ENCODE results near the gene GPR146. TPM values are rescaled to one million over a fixed set of nuclear protein-coding genes. Genes with fewer than 3 reads are reported as not detected.
A peak's percentile ranks its signal among the peaks of the same experiment; 100 is the strongest.

GPR146 gene
- polyA plus RNA-seq, 1 donor from 2014 or later: 2.6 TPM

DNA sequence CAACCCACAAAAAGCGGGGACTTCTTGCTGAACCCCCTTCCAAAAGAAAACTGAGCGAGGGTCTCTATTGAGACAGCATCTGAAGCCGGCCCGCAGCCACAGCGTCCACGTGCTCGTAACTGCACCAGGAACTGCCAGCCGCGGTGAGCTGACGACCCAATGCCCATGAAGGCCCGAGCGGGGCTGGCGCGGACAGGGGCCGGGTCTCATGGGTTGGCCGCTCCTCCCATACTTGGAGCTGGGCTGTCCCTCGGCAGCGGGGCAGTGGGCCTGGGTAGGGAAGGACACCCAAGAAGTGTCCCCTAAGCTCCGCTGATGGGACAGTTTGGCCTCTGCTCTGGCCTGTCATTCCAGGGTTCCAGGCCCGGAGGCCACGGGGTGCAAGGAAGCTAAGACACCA lies 39.0 kb upstream of the GPR146 start:
- Mint-ChIP-seq H3K36me3 (peaks cover 4% of the 10 kb centered on the region), H3K4me3 (peak overlapping the region in 1 of 4 donors; percentile 60), H3K27me3 (no peaks in the 10 kb centered on the region), H3K9me3 (no peaks in the 10 kb centered on the region), H3K4me1 (peaks cover 0 to 16% (median 7%) of the 10 kb centered on the region in 3 donors), H3K27ac (peak overlapping the region in 2 of 3 donors; percentile 14 to 95)

GRCh38 chr7:1007901-1008300 lies 36.4 kb upstream of the GPR146 start:
- Mint-ChIP-seq H3K9me3 (no peaks in the 10 kb centered on the region), H3K27ac (no peak overlapping the region), H3K36me3 (peaks cover 4% of the 10 kb centered on the region), H3K4me1 (peaks cover 0 to 13% (median 6%) of the 10 kb centered on the region in 3 donors), H3K27me3 (no peaks in the 10 kb centered on the region), H3K4me3 (no peak overlapping the region)

DNA sequence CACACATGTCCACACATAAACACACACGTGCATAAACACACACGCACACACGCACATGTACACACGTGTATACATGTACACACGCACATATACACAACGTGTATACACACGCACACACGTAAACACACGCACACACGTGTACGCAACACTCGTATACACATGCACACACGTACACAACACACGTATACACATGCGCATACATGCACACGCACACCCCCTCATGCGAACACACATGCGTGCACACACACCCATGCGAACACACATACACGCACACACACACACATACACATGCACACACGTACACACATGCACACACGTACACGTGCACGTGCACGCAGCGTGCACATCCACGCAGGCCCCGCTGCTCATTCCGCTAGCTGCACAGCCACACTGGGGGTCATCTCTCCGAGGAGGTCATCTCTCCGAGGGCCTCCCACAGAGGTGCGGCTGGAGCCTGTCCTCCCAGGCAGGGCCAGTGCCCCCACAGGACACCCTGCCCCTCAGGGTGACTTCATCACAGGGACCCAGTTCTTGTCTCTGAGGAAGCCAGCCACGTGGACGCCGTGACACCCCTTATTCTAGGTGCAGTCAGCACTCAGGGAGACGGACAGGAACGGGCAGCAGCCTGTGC lies 35.5 kb upstream of the GPR146 start:
- Mint-ChIP-seq H3K4me1 (peaks cover 3 to 13% (median 10%) of the 10 kb centered on the region in 3 donors), H3K4me3 (peak overlapping the region in 1 of 4 donors; percentile 18), H3K9me3 (no peaks in the 10 kb centered on the region), H3K27me3 (no peaks in the 10 kb centered on the region), H3K27ac (peak overlapping the region in 1 of 3 donors; percentile 47), H3K36me3 (peaks cover 9% of the 10 kb centered on the region)

DNA sequence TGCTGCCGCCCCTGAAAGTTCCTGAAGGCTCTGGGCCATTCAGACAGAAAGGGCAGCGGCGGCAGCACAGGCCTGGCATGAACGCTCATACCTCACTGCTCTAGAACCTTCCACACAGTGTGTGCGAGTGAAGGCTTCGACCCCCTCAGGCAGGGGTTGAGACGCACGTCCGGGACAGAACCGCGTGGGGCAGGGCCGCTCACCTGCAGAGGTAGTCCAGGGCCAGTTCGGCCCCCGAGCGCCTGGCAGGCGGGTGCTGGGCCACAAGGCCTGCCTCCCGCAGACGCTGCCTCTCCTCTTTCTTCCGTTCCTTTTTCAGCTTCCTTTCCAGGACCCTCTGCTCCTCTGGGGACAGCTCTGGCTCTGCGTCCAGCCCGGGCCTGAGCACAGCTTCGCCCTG lies 34.6 kb upstream of the GPR146 start:
- no peak overlapping the region for H3K4me3 Mint-ChIP-seq
- peaks cover 9 to 11% (median 10%) of the 10 kb centered on the region in 3 donors for H3K4me1 Mint-ChIP-seq
- no peak overlapping the region for H3K27ac Mint-ChIP-seq
- no peaks in the 10 kb centered on the region for H3K9me3 Mint-ChIP-seq
- peaks cover 9% of the 10 kb centered on the region for H3K36me3 Mint-ChIP-seq
- no peaks in the 10 kb centered on the region for H3K27me3 Mint-ChIP-seq

- peaks cover 9 to 11% (median 10%) of the 10 kb centered on the region in 3 donors for H3K4me1 Mint-ChIP-seq
- peak overlapping the region in 1 of 4 donors; percentile 9 for H3K4me3 Mint-ChIP-seq
- no peaks in the 10 kb centered on the region for H3K9me3 Mint-ChIP-seq
- no peak overlapping the region for H3K27ac Mint-ChIP-seq
- peaks cover 9% of the 10 kb centered on the region for H3K36me3 Mint-ChIP-seq
- no peaks in the 10 kb centered on the region for H3K27me3 Mint-ChIP-seq
Measured at GRCh38 chr7:1010226-1010625, 34.1 kb upstream of the GPR146 start.

DNA sequence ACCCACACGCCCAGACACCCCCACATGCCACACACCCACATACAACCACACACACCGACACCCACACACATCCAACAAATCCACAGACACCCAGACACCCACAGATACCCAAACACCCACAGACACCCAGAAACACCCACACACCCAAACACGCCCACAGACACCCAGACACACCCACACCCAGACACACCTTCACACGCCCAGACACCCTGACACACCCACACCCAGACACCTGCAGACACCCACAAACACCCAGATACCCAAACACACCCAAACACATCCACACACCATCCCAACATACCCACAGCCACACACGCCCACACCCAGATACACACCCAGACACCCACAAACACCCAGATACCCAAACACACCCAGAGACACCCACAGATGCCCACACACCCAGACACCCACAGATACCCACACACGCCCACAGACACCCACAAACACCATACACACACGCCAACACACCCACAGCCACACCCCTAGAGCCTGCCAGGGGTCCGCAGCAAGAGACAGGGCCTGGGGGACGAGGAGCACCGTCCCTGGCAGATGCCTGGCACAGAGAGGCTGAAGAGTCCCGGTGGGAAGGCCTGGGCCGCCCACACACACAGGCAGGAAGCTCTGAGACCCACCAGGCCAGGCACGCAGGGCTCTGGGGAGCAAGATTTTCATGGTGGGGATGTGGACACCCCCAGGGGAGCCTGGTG lies 32.9 kb upstream of the GPR146 start:
- peaks cover 9 to 11% (median 10%) of the 10 kb centered on the region in 3 donors for H3K4me1 Mint-ChIP-seq
- H3K27me3 Mint-ChIP-seq: no peaks in the 10 kb centered on the region
- H3K4me3 Mint-ChIP-seq: peak overlapping the region in 2 of 4 donors; percentile 55 to 67

GRCh38 chr7:1012004-1012715 lies 32.2 kb upstream of the GPR146 start:
- no peaks in the 10 kb centered on the region for H3K27me3 Mint-ChIP-seq
- peaks cover 7% of the 10 kb centered on the region for H3K36me3 Mint-ChIP-seq
- peaks cover 9 to 11% (median 10%) of the 10 kb centered on the region in 3 donors for H3K4me1 Mint-ChIP-seq
- peak overlapping the region; percentile 48 to 98 (median 73) for H3K27ac Mint-ChIP-seq
- no peak overlapping the region for H3K4me3 Mint-ChIP-seq
- H3K9me3 Mint-ChIP-seq: no peaks in the 10 kb centered on the region

More for the DNA sequence above, 32.9 kb upstream of the GPR146 start:
- Mint-ChIP-seq H3K27ac (peak overlapping the region; percentile 48 to 98 (median 73)), H3K9me3 (no peaks in the 10 kb centered on the region), H3K36me3 (peaks cover 7% of the 10 kb centered on the region)

DNA sequence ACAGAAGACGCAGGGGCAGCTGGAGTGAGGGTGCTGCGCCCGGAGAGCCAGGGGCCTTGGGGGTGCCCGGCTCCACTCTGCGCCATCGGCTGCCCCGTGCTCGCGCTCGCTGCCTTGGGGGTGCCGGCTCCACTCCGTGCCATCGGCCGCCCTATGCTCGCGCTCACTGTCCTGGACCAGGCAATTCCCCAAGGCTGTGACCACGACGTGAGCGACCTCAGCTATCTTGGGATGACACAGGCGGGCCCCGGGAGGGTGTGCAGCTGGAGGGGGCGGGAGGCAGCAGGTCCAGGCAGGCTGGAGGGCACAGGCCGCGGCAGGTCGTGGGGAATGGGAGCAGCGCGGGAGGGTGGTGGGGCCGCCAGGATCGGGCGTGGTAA lies 31.6 kb upstream of the GPR146 start:
- no peaks in the 10 kb centered on the region for H3K9me3 Mint-ChIP-seq
- no peak overlapping the region for H3K4me3 Mint-ChIP-seq
- peaks cover 9 to 11% (median 10%) of the 10 kb centered on the region in 3 donors for H3K4me1 Mint-ChIP-seq
- no peaks in the 10 kb centered on the region for H3K27me3 Mint-ChIP-seq
- peaks cover 7% of the 10 kb centered on the region for H3K36me3 Mint-ChIP-seq
- H3K27ac Mint-ChIP-seq: no peak overlapping the region

DNA sequence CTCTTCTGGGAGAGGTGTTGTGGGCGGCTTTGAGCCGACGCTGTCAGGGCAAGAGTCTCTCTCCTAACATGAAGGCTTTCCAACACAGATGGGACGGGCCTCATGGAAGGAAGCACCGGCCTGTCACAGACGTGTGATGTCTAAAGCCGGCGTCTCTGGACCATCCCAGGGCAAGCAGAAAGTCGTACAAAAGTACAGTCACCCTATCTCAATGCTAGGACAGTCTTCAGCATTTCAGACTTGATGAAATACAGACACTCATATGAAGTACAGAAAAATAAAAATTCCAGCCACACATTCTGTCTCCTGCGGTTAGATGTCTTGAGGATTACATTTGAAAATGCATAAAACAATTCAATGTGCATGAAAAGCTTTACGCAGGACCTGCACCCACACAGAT lies 30.8 kb upstream of the GPR146 start:
- Mint-ChIP-seq H3K27ac (peak overlapping the region in 2 of 3 donors; percentile 17 to 29), H3K36me3 (peaks cover 14% of the 10 kb centered on the region), H3K27me3 (peaks cover 3% of the 10 kb centered on the region), H3K9me3 (no peaks in the 10 kb centered on the region), H3K4me1 (peaks cover 16 to 18% (median 17%) of the 10 kb centered on the region in 3 donors), H3K4me3 (peak overlapping the region in 1 of 4 donors; percentile 18)

- H3K36me3 Mint-ChIP-seq: peaks cover 11% of the 10 kb centered on the region
- H3K4me3 Mint-ChIP-seq: peak overlapping the region in 1 of 4 donors; percentile 12
- peaks cover 3% of the 10 kb centered on the region for H3K27me3 Mint-ChIP-seq
- no peak overlapping the region for H3K27ac Mint-ChIP-seq
- H3K9me3 Mint-ChIP-seq: no peaks in the 10 kb centered on the region
- peaks cover 16 to 18% (median 16%) of the 10 kb centered on the region in 3 donors for H3K4me1 Mint-ChIP-seq
Measured at GRCh38 chr7:1014681-1015080, 29.7 kb upstream of the GPR146 start.

GRCh38 chr7:1015196-1016121 lies 28.9 kb upstream of the GPR146 start:
- Mint-ChIP-seq H3K27me3 (peaks cover 3% of the 10 kb centered on the region), H3K27ac (no peak overlapping the region), H3K4me1 (peaks cover 16 to 18% (median 16%) of the 10 kb centered on the region in 3 donors), H3K9me3 (no peaks in the 10 kb centered on the region), H3K4me3 (no peak overlapping the region), H3K36me3 (peaks cover 11% of the 10 kb centered on the region)

DNA sequence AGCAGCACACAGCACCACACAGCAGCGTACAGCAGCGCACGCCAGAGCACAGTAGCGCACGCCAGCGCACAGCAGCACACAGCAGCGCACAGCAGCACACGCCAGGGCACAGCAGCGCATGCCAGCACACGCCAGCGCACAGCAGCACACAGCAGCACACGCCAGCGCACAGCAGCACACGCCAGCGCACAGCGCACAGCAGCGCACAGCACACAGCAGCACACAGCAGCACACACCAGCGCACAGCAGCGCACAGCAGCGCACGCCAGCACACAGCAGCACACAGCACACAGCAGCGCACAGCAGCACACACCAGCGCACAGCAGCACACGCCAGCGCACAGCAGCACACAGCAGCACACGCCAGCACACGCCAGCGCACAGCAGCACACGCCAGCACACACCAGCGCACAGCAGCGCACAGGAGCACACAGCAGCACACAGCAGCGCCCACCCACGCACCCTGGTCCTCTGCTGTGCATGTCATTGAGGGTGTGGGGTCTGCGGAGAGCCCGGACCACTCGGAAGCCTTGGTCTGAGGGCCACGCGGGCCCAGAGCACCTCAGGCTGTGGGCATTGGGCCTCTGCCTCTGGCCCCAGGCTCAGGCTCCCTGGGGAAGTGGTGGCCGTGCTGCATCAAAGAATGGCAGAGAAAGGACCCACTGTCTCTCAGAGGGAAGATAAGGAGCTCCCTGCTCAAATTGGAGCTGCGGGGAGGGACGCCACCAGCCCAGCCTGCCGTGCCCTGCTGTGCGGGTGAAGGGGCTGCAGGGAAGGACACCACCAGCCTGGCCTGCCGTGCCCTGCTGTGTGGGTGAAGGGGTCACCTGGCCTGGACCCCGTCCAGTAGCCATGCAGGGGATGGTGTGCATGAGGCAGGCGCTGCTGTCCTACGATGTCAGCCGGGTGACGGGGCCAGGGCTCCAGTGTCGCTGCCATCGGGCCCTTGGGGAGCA lies 27.5 kb upstream of the GPR146 start:
- H3K36me3 Mint-ChIP-seq: peaks cover 11% of the 10 kb centered on the region
- H3K27ac Mint-ChIP-seq: peak overlapping the region in 1 of 3 donors; percentile 84
- H3K4me1 Mint-ChIP-seq: peaks cover 14 to 19% (median 16%) of the 10 kb centered on the region in 3 donors
- H3K4me3 Mint-ChIP-seq: no peak overlapping the region
- peaks cover 3% of the 10 kb centered on the region for H3K27me3 Mint-ChIP-seq
- no peaks in the 10 kb centered on the region for H3K9me3 Mint-ChIP-seq

DNA sequence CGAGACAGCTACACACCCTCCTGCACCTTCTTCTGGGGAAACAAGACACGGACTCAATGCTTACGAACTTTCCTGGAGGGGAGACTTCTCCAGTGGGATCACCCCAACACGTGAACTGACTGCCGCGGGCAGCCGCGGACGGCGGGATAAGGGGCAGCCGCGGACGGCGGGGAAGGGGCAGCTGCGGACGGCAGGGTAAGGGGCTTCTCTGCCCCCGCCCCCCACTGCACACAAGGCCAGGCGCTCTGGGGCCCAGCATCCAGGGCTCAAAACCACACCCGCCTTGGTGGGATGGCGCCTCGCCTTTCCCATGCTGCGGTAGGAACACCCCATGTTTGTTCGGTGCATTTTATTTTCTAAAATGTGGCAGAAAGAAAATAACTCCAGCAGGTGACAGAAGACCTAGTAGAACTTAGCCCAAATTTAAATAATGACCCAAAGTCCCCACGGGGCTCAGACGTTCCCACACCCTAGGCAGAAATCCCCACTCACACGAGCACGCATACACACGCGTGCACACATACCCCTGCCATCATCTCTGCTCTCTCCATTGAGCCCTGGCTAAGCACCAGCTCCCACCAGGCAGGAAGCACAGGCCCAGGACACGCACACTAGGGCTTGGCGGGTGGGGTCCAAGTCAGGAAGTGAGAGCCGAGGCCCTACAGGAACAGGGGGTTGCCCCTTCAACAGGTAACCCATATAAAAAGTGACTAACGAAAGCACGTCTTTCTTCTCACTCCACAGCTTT lies 26.6 kb upstream of the GPR146 start:
- Mint-ChIP-seq H3K36me3 (peaks cover 11% of the 10 kb centered on the region), H3K4me3 (peak overlapping the region in 1 of 4 donors; percentile 45), H3K9me3 (peaks cover 0 to 2% (median 0%) of the 10 kb centered on the region in 3 donors), H3K27ac (peak overlapping the region in 2 of 3 donors; percentile 65 to 91), H3K27me3 (peaks cover 6% of the 10 kb centered on the region), H3K4me1 (peaks cover 18 to 22% (median 21%) of the 10 kb centered on the region in 3 donors)
